Measurements from ENCODE around the gene LRRC59.

LRRC59 gene

DNA sequence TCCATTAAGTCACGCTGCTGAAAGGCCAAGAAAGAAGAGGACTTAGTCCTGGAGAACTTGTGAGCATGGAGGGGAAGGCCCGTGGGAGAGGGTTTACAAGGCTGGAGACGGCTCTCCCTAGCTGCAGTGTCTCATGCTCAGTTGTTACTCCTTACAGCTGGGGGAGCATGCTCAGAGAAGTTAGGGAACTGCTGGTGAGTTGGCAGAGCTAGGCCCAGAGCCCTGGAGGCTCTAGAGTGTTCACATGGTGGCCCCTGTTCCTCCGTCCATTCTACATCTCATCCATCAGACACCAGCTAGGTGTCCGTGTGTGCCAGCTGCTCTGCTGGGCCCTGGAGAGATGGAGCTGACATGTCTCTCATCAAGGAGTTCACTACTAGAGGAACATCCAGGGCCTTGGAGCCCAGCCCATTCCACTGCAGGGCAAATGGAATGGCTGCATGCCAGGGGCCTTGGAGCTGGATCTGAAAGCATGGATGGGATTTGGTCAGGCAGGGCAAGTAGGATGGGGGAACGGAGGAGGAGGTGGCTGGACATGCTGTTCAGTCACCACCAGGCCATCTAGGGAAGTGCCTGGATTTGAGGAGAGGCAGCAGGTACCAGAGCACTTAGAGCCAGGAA, 45.1 kb downstream of the LRRC59 start (continued):
- TF ChIP-seq PATZ1 (CRISPR knock-in tag; IDR thresholded peaks at IDR 0.05; ENCODE audit: borderline replicate concordance) = no peak
- no peak for TF ChIP-seq RARB (CRISPR knock-in tag; IDR thresholded peaks at IDR 0.05)
- no peak for TF ChIP-seq ZFP3 (CRISPR knock-in tag; IDR thresholded peaks at IDR 0.05)

- no peak for ATAC-seq
- TF ChIP-seq ARNTL (CRISPR knock-in tag; IDR thresholded peaks at IDR 0.05; ENCODE audit: borderline replicate concordance, low read depth) (no peak), ZNF565 (CRISPR knock-in tag; conservative IDR thresholded peaks at IDR 0.05; ENCODE audit: low read depth) (no peak), PPARA (CRISPR knock-in tag; IDR thresholded peaks at IDR 0.05; ENCODE audit: borderline replicate concordance) (no peak), PATZ1 (CRISPR knock-in tag; IDR thresholded peaks at IDR 0.05; ENCODE audit: borderline replicate concordance) (no peak), BACH2 (CRISPR knock-in tag; IDR thresholded peaks at IDR 0.05; ENCODE audit: borderline replicate concordance) (no peak), ESRRG (CRISPR knock-in tag; IDR thresholded peaks at IDR 0.05) (no peak), CSDC2 (CRISPR knock-in tag; IDR thresholded peaks at IDR 0.05) (no peak), ZC3H10 (CRISPR knock-in tag; IDR thresholded peaks at IDR 0.05) (no peak), TCF4 (CRISPR knock-in tag; IDR thresholded peaks at IDR 0.05; ENCODE audit: borderline replicate concordance) (no peak), POU6F1 (CRISPR knock-in tag; IDR thresholded peaks at IDR 0.05; ENCODE audit: borderline replicate concordance, low read depth) (no peak), ISL1 (CRISPR knock-in tag; IDR thresholded peaks at IDR 0.05) (no peak), GLIS3 (CRISPR knock-in tag; IDR thresholded peaks at IDR 0.05) (no peak), ZFP30 (CRISPR knock-in tag; IDR thresholded peaks at IDR 0.05) (no peak), ZNF8 (CRISPR knock-in tag; IDR thresholded peaks at IDR 0.05) (no peak), SNAI2 (CRISPR knock-in tag; IDR thresholded peaks at IDR 0.05) (no peak), TOX (CRISPR knock-in tag; IDR thresholded peaks at IDR 0.05; ENCODE audit: borderline replicate concordance) (no peak), RARB (CRISPR knock-in tag; IDR thresholded peaks at IDR 0.05) (no peak)
- TF ChIP-seq, protein P1, sequence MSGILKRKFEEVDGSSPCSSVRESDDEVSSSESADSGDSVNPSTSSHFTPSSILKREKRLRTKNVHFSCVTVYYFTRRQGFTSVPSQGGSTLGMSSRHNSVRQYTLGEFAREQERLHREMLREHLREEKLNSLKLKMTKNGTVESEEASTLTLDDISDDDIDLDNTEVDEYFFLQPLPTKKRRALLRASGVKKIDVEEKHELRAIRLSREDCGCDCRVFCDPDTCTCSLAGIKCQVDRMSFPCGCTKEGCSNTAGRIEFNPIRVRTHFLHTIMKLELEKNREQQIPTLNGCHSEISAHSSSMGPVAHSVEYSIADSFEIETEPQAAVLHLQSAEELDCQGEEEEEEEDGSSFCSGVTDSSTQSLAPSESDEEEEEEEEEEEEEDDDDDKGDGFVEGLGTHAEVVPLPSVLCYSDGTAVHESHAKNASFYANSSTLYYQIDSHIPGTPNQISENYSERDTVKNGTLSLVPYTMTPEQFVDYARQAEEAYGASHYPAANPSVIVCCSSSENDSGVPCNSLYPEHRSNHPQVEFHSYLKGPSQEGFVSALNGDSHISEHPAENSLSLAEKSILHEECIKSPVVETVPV (CRISPR knock-in tag; IDR thresholded peaks at IDR 0.05) = no peak
- TF ChIP-seq, protein P2, sequence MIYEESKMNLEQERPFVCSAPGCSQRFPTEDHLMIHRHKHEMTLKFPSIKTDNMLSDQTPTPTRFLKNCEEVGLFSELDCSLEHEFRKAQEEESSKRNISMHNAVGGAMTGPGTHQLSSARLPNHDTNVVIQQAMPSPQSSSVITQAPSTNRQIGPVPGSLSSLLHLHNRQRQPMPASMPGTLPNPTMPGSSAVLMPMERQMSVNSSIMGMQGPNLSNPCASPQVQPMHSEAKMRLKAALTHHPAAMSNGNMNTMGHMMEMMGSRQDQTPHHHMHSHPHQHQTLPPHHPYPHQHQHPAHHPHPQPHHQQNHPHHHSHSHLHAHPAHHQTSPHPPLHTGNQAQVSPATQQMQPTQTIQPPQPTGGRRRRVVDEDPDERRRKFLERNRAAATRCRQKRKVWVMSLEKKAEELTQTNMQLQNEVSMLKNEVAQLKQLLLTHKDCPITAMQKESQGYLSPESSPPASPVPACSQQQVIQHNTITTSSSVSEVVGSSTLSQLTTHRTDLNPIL (CRISPR knock-in tag; IDR thresholded peaks at IDR 0.05; ENCODE audit: low read depth) = no peak
- TF ChIP-seq, protein P3, sequence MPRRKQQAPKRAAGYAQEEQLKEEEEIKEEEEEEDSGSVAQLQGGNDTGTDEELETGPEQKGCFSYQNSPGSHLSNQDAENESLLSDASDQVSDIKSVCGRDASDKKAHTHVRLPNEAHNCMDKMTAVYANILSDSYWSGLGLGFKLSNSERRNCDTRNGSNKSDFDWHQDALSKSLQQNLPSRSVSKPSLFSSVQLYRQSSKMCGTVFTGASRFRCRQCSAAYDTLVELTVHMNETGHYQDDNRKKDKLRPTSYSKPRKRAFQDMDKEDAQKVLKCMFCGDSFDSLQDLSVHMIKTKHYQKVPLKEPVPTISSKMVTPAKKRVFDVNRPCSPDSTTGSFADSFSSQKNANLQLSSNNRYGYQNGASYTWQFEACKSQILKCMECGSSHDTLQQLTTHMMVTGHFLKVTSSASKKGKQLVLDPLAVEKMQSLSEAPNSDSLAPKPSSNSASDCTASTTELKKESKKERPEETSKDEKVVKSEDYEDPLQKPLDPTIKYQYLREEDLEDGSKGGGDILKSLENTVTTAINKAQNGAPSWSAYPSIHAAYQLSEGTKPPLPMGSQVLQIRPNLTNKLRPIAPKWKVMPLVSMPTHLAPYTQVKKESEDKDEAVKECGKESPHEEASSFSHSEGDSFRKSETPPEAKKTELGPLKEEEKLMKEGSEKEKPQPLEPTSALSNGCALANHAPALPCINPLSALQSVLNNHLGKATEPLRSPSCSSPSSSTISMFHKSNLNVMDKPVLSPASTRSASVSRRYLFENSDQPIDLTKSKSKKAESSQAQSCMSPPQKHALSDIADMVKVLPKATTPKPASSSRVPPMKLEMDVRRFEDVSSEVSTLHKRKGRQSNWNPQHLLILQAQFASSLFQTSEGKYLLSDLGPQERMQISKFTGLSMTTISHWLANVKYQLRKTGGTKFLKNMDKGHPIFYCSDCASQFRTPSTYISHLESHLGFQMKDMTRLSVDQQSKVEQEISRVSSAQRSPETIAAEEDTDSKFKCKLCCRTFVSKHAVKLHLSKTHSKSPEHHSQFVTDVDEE (CRISPR knock-in tag; IDR thresholded peaks at IDR 0.05) = no peak
Measured at GRCh38 chr17:50350733-50351132, 46.6 kb downstream of the LRRC59 start.
